Rectal smooth muscle tissue (tissue), 1 donor: ENCODE measurements around the gene SRC.

ENCODE experiments used
- H3K27ac ChIP-seq: one replicate; pipeline ENCODE4 v1.7.0; 2013; ENCODE audit warnings: low read depth, low read length, inconsistent platforms
- H3K27me3 ChIP-seq: one replicate; pipeline ENCODE4 v1.7.0; 2013; ENCODE audit warnings: low read length; ENCODE audit not compliant: control insufficient read depth, insufficient read depth
- H3K36me3 ChIP-seq: one replicate; pipeline ENCODE4 v1.7.0; 2013; ENCODE audit warnings: low read length; ENCODE audit not compliant: control insufficient read depth, insufficient read depth
- H3K4me1 ChIP-seq: one replicate; pipeline ENCODE4 v1.7.0; 2013; ENCODE audit warnings: low read length; ENCODE audit not compliant: control insufficient read depth, insufficient read depth
- H3K4me3 ChIP-seq: one replicate; pipeline ENCODE4 v1.7.0; 2013; ENCODE audit warnings: low read length
- H3K9ac ChIP-seq: one replicate; pipeline ENCODE4 v1.7.0; 2013; ENCODE audit warnings: low read length

SRC gene

GRCh38 chr20:37396416-37397075 lies 50.6 kb downstream of the SRC start:
- Histone ChIP-seq H3K36me3 (peaks cover 45% of the 10 kb centered on the region), H3K9ac (no peak overlapping the region), H3K4me3 (no peak overlapping the region), H3K27me3 (no peaks in the 10 kb centered on the region), H3K27ac (no peak overlapping the region), H3K4me1 (no peaks in the 10 kb centered on the region)

- Histone ChIP-seq H3K4me3 (no peak overlapping the region), H3K9ac (no peak overlapping the region), H3K4me1 (no peaks in the 10 kb centered on the region), H3K27ac (peak overlapping the region; percentile 65), H3K27me3 (no peaks in the 10 kb centered on the region), H3K36me3 (peaks cover 46% of the 10 kb centered on the region)
Observed at GRCh38 chr20:37397076-37397953, 51.4 kb downstream of the SRC start.

- H3K36me3 ChIP-seq: peaks cover 47% of the 10 kb centered on the region
Observed at GRCh38 chr20:37397954-37398749, 52.2 kb downstream of the SRC start.

GRCh38 chr20:37398750-37399621 lies 53.0 kb downstream of the SRC start:
- Histone ChIP-seq H3K4me1 (no peaks in the 10 kb centered on the region), H3K27ac (no peak overlapping the region), H3K4me3 (no peak overlapping the region)

More at GRCh38 chr20:37397954-37398749, 52.2 kb downstream of the SRC start:
- Histone ChIP-seq H3K4me1 (no peaks in the 10 kb centered on the region), H3K4me3 (no peak overlapping the region), H3K9ac (no peak overlapping the region), H3K27ac (peak overlapping the region; percentile 65), H3K27me3 (no peaks in the 10 kb centered on the region)

GRCh38 chr20:37401282-37401929 lies 55.5 kb downstream of the SRC start:
- Histone ChIP-seq H3K9ac (no peak overlapping the region), H3K27ac (no peak overlapping the region), H3K4me3 (no peak overlapping the region), H3K27me3 (no peaks in the 10 kb centered on the region), H3K4me1 (peaks cover 3% of the 10 kb centered on the region), H3K36me3 (peaks cover 35% of the 10 kb centered on the region)

More at GRCh38 chr20:37398750-37399621, 53.0 kb downstream of the SRC start:
- Histone ChIP-seq H3K27me3 (no peaks in the 10 kb centered on the region), H3K36me3 (peaks cover 45% of the 10 kb centered on the region), H3K9ac (no peak overlapping the region)

GRCh38 chr20:37401930-37402675 lies 56.2 kb downstream of the SRC start:
- Histone ChIP-seq H3K4me1 (peaks cover 3% of the 10 kb centered on the region), H3K27me3 (no peaks in the 10 kb centered on the region), H3K36me3 (peaks cover 32% of the 10 kb centered on the region), H3K27ac (no peak overlapping the region), H3K9ac (no peak overlapping the region), H3K4me3 (no peak overlapping the region)

GRCh38 chr20:37403107-37404033 lies 57.4 kb downstream of the SRC start:
- Histone ChIP-seq H3K36me3 (peaks cover 20% of the 10 kb centered on the region), H3K27ac (no peak overlapping the region), H3K27me3 (no peaks in the 10 kb centered on the region), H3K4me1 (peaks cover 11% of the 10 kb centered on the region), H3K4me3 (no peak overlapping the region), H3K9ac (no peak overlapping the region)

- Histone ChIP-seq H3K4me3 (no peak overlapping the region), H3K27me3 (no peaks in the 10 kb centered on the region), H3K9ac (no peak overlapping the region), H3K4me1 (peaks cover 11% of the 10 kb centered on the region), H3K27ac (no peak overlapping the region), H3K36me3 (peaks cover 17% of the 10 kb centered on the region)
Observed at GRCh38 chr20:37404461-37404890, 58.5 kb downstream of the SRC start.

GRCh38 chr20:37405351-37405897 lies 59.5 kb downstream of the SRC start:
- no peak overlapping the region for H3K4me3 ChIP-seq
- no peaks in the 10 kb centered on the region for H3K27me3 ChIP-seq
- H3K9ac ChIP-seq: no peak overlapping the region
- H3K27ac ChIP-seq: no peak overlapping the region
- H3K4me1 ChIP-seq: peaks cover 11% of the 10 kb centered on the region
- H3K36me3 ChIP-seq: peaks cover 13% of the 10 kb centered on the region
